H9 (cell line): Measurements from ENCODE around the gene LMX1A. TPM values are rescaled to one million over a fixed set of nuclear protein-coding genes. Genes with fewer than 3 reads are reported as not detected.
A peak's percentile ranks its signal among the peaks of the same experiment; 100 is the strongest.

Experiments used
- DNase-seq: peaks from one replicate; pipeline ENCODE4 v3.0.0-alpha.2; 2017
- H2AFZ ChIP-seq: one replicate; pipeline ENCODE4 v1.6.1; 2013; ENCODE audit warnings: mild to moderate bottlenecking, low read length, control low read depth, moderate library complexity
- H2AK5ac ChIP-seq: 2 replicates; pipeline ENCODE4 v1.6.1; 2013; ENCODE audit warnings: low read length, control low read depth, mixed read lengths; ENCODE audit not compliant: insufficient read length
- H2BK120ac ChIP-seq: one replicate; pipeline ENCODE4 v1.6.1; 2013; ENCODE audit warnings: low read depth, mild to moderate bottlenecking, low read length, control low read depth, inconsistent platforms; ENCODE audit not compliant: poor library complexity, severe bottlenecking
- H2BK12ac ChIP-seq: 2 replicates; pipeline ENCODE4 v1.6.1; 2013; ENCODE audit warnings: low read length, control low read depth, mixed read lengths, low read depth; ENCODE audit not compliant: insufficient read length
- H2BK15ac ChIP-seq: 2 replicates; pipeline ENCODE4 v1.6.1; 2013; ENCODE audit warnings: low read depth, low read length, control low read depth
- H2BK20ac ChIP-seq: one replicate; pipeline ENCODE4 v1.6.1; 2013; ENCODE audit warnings: low read depth, mild to moderate bottlenecking, low read length, control low read depth, inconsistent platforms; ENCODE audit not compliant: poor library complexity, severe bottlenecking
- H2BK5ac ChIP-seq: 2 replicates; pipeline ENCODE4 v1.6.1; 2013; ENCODE audit warnings: low read length, control low read depth, mixed read lengths; ENCODE audit not compliant: insufficient read length
- H3K14ac ChIP-seq: 2 replicates; pipeline ENCODE4 v1.6.1; 2013; ENCODE audit warnings: low read length, control low read depth; ENCODE audit not compliant: insufficient read depth
- H3K18ac ChIP-seq: 2 replicates; pipeline ENCODE4 v1.6.1; 2013; ENCODE audit warnings: low read depth, mild to moderate bottlenecking, mixed read lengths, low read length, control low read depth; ENCODE audit not compliant: insufficient read length
- H3K23ac ChIP-seq: 2 replicates; pipeline ENCODE4 v1.6.1; 2013; ENCODE audit warnings: low read length, control low read depth, mixed read lengths, low read depth; ENCODE audit not compliant: insufficient read length
- H3K23me2 ChIP-seq: 2 replicates; pipeline ENCODE4 v1.6.1; 2013; ENCODE audit warnings: low read depth, mild to moderate bottlenecking, mixed read lengths, low read length, control low read depth; ENCODE audit not compliant: insufficient read length, poor library complexity, severe bottlenecking
- H3K27ac ChIP-seq: 2 replicates; pipeline ENCODE4 v1.5.1; 2013; ENCODE audit warnings: low read length, control low read depth, mixed read lengths, low read depth; ENCODE audit not compliant: insufficient read length
- H3K27me3 ChIP-seq: 2 replicates; pipeline ENCODE4 v1.6.1; 2013; ENCODE audit warnings: low read length, control low read depth, inconsistent platforms; ENCODE audit not compliant: insufficient read depth
- H3K4ac ChIP-seq: 2 replicates; pipeline ENCODE4 v1.6.1; 2013; ENCODE audit warnings: low read depth, mild to moderate bottlenecking, control low read depth, inconsistent platforms, low read length, moderate library complexity
- H3K4me1 ChIP-seq: 2 replicates; pipeline ENCODE4 v1.6.1; 2013; ENCODE audit warnings: low read length, control low read depth, inconsistent platforms; ENCODE audit not compliant: insufficient read depth
- H3K4me2 ChIP-seq: 2 replicates; pipeline ENCODE4 v1.6.1; 2013; ENCODE audit warnings: low read length, control low read depth, mixed read lengths; ENCODE audit not compliant: insufficient read length, insufficient read depth
- H3K56ac ChIP-seq: 2 replicates; pipeline ENCODE4 v1.6.1; 2013; ENCODE audit warnings: low read depth, mild to moderate bottlenecking, mixed read lengths, low read length, control low read depth; ENCODE audit not compliant: insufficient read length
- H3K79me1 ChIP-seq: 2 replicates; pipeline ENCODE4 v1.6.1; 2013; ENCODE audit warnings: low read depth, mild to moderate bottlenecking, moderate library complexity, low read length, control low read depth, inconsistent platforms; ENCODE audit not compliant: insufficient read depth, poor library complexity, severe bottlenecking
- H3K79me2 ChIP-seq: 2 replicates; pipeline ENCODE4 v1.6.1; 2013; ENCODE audit warnings: low read length, control low read depth, inconsistent platforms; ENCODE audit not compliant: insufficient read depth
- H3K9ac ChIP-seq: 2 replicates; pipeline ENCODE4 v1.6.1; 2013; ENCODE audit warnings: low read length, control low read depth, mixed read lengths; ENCODE audit not compliant: insufficient read length; ENCODE audit errors: extremely low read depth
- H3K9me3 ChIP-seq: one replicate; pipeline ENCODE4 v1.6.1; 2013; ENCODE audit warnings: low read depth, low read length, inconsistent platforms; ENCODE audit not compliant: control insufficient read depth
- H3T11ph ChIP-seq: one replicate; pipeline ENCODE4 v1.6.1; 2013; ENCODE audit warnings: mild to moderate bottlenecking, low read length, control low read depth, inconsistent platforms
- H4K20me1 ChIP-seq: one replicate; pipeline ENCODE4 v1.6.1; 2013; ENCODE audit not compliant: control insufficient read depth, insufficient read length, insufficient read depth
- H4K5ac ChIP-seq: 2 replicates; pipeline ENCODE4 v1.6.1; 2013; ENCODE audit warnings: low read depth, mild to moderate bottlenecking, mixed read lengths, low read length, control low read depth; ENCODE audit not compliant: insufficient read length
- H4K8ac ChIP-seq: replicated peaks from 2 replicates; pipeline ENCODE4 v1.6.1; 2013; ENCODE audit warnings: low read length, control low read depth, mixed read lengths, low read depth; ENCODE audit not compliant: insufficient read length
- H4K91ac ChIP-seq: 2 replicates; pipeline ENCODE4 v1.6.1; 2013; ENCODE audit warnings: low read depth, mild to moderate bottlenecking, moderate library complexity, mixed read lengths, low read length, control low read depth; ENCODE audit not compliant: insufficient read length
- H3K27ac Mint-ChIP-seq, 3 experiments: 2 replicates in 2 of 3; 3 replicates in 1 of 3; pipeline ENCODE4 v1.8.0; 2020 to 2021; ENCODE audit warnings: mixed read lengths in 3 of 3, mild to moderate bottlenecking in 1 of 3, moderate library complexity in 1 of 3
- H3K27me3 Mint-ChIP-seq: 2 replicates; pipeline ENCODE4 v1.8.0; 2021; ENCODE audit warnings: low read depth, mild to moderate bottlenecking, moderate library complexity, mixed read lengths
- H3K36me3 Mint-ChIP-seq, 3 experiments: 2 replicates in 2 of 3; 3 replicates in 1 of 3; pipeline ENCODE4 v1.8.0; 2020 to 2021; ENCODE audit warnings: low read depth in 3 of 3, mixed read lengths in 3 of 3; ENCODE audit not compliant: insufficient read depth in 1 of 3
- H3K4me1 Mint-ChIP-seq, 2 experiments: 2 replicates each; pipeline ENCODE4 v1.8.0; 2020; ENCODE audit warnings: mixed read lengths in 2 of 2
- H3K4me3 Mint-ChIP-seq, 2 experiments: 2 replicates in 1 of 2; 3 replicates in 1 of 2; pipeline ENCODE4 v1.8.0; 2020 to 2021; ENCODE audit warnings: mild to moderate bottlenecking in 2 of 2, mixed read lengths in 2 of 2, moderate library complexity in 1 of 2
- H3K9me3 Mint-ChIP-seq, 2 experiments: 2 replicates in 1 of 2; 3 replicates in 1 of 2; pipeline ENCODE4 v1.8.0; 2020; ENCODE audit warnings: mild to moderate bottlenecking in 2 of 2, mixed read lengths in 2 of 2, moderate library complexity in 1 of 2
- CTCF ChIP-seq: fragments of 200-600 bp; sonication (generic); conservative IDR thresholded peaks from 3 replicates; pipeline ENCODE4 v1.8.0; 2021; ENCODE audit warnings: antibody characterized with exemption, mild to moderate bottlenecking
- WGBS: extraction: QIAGEN DNeasy Blood & Tissue Kit; methylation state at CpG from one replicate; pipeline ENCODE4 v1.1.7; 2013; ENCODE audit warnings: missing lambda C conversion rate, low lambda C conversion rate, mixed read lengths; ENCODE audit not compliant: insufficient read length; ENCODE audit errors: extremely low coverage; 5-methylcytosine and 5-hydroxymethylcytosine counted together
- total RNA-seq: library from RNA; stranded (reverse); gene quantifications from 2 replicates; pipeline ENCODE4 v1.2.1, GENCODE V29; 2021

The LMX1A gene
- total RNA-seq, 1 experiment from 2014 or later, result not detected

- Histone ChIP-seq H2AFZ (no peak overlapping the region), H4K5ac (no peak overlapping the region), H3K4me2 (peak overlapping the region; percentile 64), H3K14ac (no peak overlapping the region), H2BK5ac (no peak overlapping the region), H3K4ac (no peak overlapping the region), H3K9ac (no peak overlapping the region), H3K27ac (no peak overlapping the region), H2BK120ac (no peak overlapping the region), H3K4me1 (no peaks in the 10 kb centered on the region), H2BK20ac (no peak overlapping the region), H3K23me2 (peaks cover 36% of the 10 kb centered on the region), H3K56ac (no peak overlapping the region), H3K27me3 (peaks cover 78% of the 10 kb centered on the region), H3K9me3 (no peaks in the 10 kb centered on the region), H4K91ac (no peak overlapping the region), H3K79me1 (no peaks in the 10 kb centered on the region), H2AK5ac (no peak overlapping the region), H3T11ph (no peak overlapping the region), H3K79me2 (no peaks in the 10 kb centered on the region), H3K18ac (no peak overlapping the region), H4K20me1 (no peaks in the 10 kb centered on the region), H2BK12ac (no peak overlapping the region), H2BK15ac (no peak overlapping the region), H4K8ac (no peak overlapping the region), H3K23ac (no peak overlapping the region)
- no peak for TF ChIP-seq CTCF
- Mint-ChIP-seq H3K9me3 (peaks cover 2 to 6% of the 10 kb centered on the region in 2 experiments; a peak in 2 of 5 replicates), H3K27ac (no peak overlapping the region), H3K4me3 (peak overlapping the region; percentile 40 to 84), H3K4me1 (peaks cover 49 to 63% of the 10 kb centered on the region in 2 experiments), H3K36me3 (no peaks in the 10 kb centered on the region; a peak in 2 of 7 replicates), H3K27me3 (peaks cover 99% of the 10 kb centered on the region)
- peak; percentile 45 for DNase-seq
- WGBS, result no CpG with 5 or more reads among the region's 52 CpGs
These were observed 2.5 kb downstream of the LMX1A start for GRCh38 chr1:165353731-165354671.
